Neural progenitor cell (in vitro differentiated cells): ENCODE measurements around the gene TMEM131L.

Experiments used
- CTCF ChIP-seq: fragments of 200-600 bp; sonication (generic); IDR thresholded peaks from 2 replicates; pipeline ENCODE4 v1.5.1; 2017; ENCODE audit warnings: antibody characterized with exemption, mild to moderate bottlenecking
- EZH2 ChIP-seq: fragments of 200-600 bp; sonication (generic); IDR thresholded peaks from 2 replicates; pipeline ENCODE4 v1.6.1; 2017; ENCODE audit warnings: antibody characterized with exemption, mild to moderate bottlenecking, moderate library complexity
- EZH2phosphoT487 ChIP-seq: fragments of 200-600 bp; sonication (generic); IDR thresholded peaks from 2 replicates; pipeline ENCODE4 v1.6.1; 2017; ENCODE audit warnings: antibody characterized with exemption

- TF ChIP-seq CTCF (no peak), EZH2 (no peak), EZH2phosphoT487 (no peak)
Observed at GRCh38 chr4:153523941-153524386, 57.8 kb downstream of the TMEM131L start.
